ENCODE measurements around the gene STX1B.
"Not testable (repeated sequence)": the region's sequence is repeated elsewhere in the genome, so short reads cannot be mapped to it uniquely, and the experiment has no call there.

Gene STX1B

DNA sequence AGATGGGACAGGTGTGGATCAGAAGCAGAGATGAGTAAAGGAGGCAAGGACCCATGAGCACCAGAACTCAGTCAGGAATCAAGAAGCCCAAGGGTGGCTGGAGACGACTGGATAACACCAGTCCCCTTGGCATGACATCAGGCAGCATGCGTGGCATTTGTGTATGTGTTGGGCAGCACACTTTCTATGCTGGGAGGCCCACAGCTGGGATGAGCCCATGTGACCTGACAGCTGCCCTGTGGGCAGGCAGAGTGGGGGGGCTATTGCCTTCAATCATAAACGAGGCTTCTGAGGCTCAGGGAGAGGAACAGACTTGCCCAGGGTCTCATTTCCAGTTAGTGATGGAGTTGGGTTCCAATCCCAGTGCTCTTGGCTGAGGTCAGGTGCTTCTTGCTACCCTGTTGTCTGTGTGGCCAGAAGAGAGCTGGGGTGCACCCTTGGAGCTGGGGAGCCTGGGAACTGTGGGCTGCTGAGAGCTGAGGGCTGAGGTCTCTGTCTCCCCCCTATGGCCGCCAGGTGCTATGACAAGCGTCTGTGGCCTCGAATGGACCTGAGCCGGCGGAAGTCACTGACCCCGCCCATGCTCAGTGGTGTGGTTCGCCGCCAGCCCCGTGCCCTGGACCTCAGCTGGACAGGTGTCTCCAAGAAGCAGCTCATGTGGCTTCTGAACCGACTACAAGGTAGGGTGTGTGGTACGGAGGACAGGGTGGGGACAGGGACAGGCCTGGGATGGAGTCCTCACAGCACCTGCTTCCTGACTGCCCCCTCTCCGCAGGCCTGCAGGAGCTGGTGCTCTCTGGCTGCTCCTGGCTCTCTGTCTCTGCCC lies 68.6 kb downstream of the STX1B start:
- Histone ChIP-seq H3K27ac (peak overlapping the region; percentile 50), H3K36me3 (no peaks in the 10 kb centered on the region), H3K9me3 (no peaks in the 10 kb centered on the region), H3K4me1 (ENCODE audit: control insufficient read depth in 1 of 2, insufficient read depth in 1 of 2, low read depth in 1 of 2, low read length in 1 of 2) (peaks cover 41 to 47% of the 10 kb centered on the region in 2 experiments), H3K27me3 (no peaks in the 10 kb centered on the region), H3K4me3 (ENCODE audit: low read depth in 1 of 2, low read length in 1 of 2) (peak overlapping the region; percentile 18 to 46)
- peak; percentile 99 for TF ChIP-seq CTCF (IDR thresholded peaks at IDR 0.05)

- not testable (repeated sequence) for H3K36me3 ChIP-seq; H3K27ac ChIP-seq; H3K4me3 ChIP-seq (ENCODE audit: low read depth in 1 of 2, low read length in 1 of 2); H3K27me3 ChIP-seq; H3K9me3 ChIP-seq
- H3K4me1 ChIP-seq (ENCODE audit: control insufficient read depth in 1 of 2, insufficient read depth in 1 of 2, low read depth in 1 of 2, low read length in 1 of 2) = peaks cover 18 to 25% of the 10 kb centered on the region in 2 experiments
Observed at GRCh38 chr16:30939571-30939970, 70.9 kb downstream of the STX1B start.
